GM12865 (cell line): ENCODE results near the gene ACTRT3.

Experiments used
- DNase-seq: peaks from one replicate; pipeline ENCODE4 v3.0.0; 2010; ENCODE audit warnings: low read depth
- H3K4me3 ChIP-seq: 2 replicates; pipeline ENCODE4 v1.5.1; 2011; ENCODE audit warnings: mild to moderate bottlenecking, low read depth, low read length, control low read depth
- TF ChIP-seq, protein P1 (sequence below): IDR thresholded peaks from 2 replicates; pipeline ENCODE4 v1.5.1; 2011; ENCODE audit warnings: low read length, control low read depth, low read depth, inconsistent platforms; ENCODE audit not compliant: insufficient read depth; ENCODE audit errors: missing control alignments

ACTRT3 gene

DNA sequence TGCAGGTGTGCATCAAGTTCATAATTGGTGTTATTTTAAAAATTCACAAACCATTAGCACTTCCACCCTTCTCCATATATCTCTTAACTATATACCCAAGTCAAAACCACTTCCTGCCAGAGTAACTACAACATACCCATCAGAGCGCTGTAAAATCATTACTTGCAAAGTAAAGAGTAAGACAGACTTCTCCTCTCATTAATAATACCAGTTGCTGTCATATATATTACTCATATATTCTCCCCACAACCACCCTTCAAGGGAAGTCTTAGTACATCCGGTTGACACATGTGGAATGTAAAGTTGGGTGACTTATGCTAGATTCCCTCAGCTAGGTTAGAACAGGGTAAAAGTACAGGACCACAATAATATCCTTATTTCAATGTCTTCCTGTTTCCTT, 10.1 kb downstream of the ACTRT3 start:
- no peak overlapping the region for H3K4me3 ChIP-seq
- TF ChIP-seq, protein P1, sequence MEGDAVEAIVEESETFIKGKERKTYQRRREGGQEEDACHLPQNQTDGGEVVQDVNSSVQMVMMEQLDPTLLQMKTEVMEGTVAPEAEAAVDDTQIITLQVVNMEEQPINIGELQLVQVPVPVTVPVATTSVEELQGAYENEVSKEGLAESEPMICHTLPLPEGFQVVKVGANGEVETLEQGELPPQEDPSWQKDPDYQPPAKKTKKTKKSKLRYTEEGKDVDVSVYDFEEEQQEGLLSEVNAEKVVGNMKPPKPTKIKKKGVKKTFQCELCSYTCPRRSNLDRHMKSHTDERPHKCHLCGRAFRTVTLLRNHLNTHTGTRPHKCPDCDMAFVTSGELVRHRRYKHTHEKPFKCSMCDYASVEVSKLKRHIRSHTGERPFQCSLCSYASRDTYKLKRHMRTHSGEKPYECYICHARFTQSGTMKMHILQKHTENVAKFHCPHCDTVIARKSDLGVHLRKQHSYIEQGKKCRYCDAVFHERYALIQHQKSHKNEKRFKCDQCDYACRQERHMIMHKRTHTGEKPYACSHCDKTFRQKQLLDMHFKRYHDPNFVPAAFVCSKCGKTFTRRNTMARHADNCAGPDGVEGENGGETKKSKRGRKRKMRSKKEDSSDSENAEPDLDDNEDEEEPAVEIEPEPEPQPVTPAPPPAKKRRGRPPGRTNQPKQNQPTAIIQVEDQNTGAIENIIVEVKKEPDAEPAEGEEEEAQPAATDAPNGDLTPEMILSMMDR = no peak
- peak; percentile 46 for DNase-seq

DNA sequence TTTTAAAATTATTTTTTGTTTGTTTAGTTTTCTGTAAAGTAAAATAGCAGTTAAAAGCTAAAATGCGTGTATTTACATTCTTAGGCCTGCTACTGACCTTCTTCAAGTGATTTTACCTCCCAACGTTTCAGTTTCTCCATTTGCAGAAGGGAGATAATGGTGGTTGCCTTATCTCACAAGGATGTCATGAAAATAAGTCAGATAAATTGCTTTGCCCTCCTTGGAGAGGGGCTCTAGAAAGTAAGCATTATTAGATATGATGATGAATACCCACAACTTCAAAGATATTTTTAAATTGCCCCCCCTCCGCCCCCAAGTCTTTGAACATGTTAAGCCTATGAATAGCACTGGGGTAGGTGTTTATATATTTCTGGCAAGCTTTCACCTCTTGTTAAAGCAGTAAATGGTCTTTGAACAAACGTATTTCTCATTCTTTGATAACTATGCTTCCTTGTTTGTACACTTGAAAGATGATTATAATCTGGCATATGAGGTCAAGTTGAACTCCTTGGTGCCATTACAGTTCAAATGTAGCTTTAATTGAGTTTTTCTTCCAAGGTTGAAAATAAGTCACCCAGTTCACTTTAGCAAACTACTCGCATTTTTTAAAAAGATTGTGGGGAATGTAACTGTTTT, 10.9 kb downstream of the ACTRT3 start:
- DNase-seq = no peak
- TF ChIP-seq, protein P1 = no peak
- no peak overlapping the region for H3K4me3 ChIP-seq

DNA sequence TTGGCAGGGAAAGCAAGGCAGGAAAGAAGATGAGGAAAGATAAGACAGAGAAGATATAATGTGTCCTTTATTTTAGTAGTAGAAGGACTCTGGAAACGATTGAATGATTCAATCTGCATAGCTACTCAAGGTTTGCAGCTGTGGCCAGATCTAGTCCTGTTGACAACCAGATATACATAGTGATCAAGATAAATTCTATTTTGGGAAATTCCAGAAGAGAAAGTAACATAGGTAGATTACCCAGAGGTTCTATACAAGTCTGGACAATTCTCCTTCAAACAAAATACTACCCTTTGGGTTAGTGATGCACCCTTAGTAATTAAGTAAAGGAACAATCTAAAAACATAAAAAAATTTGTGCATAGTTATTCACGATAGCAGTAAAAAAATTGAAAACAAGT, 13.9 kb downstream of the ACTRT3 start:
- DNase-seq = no peak
- TF ChIP-seq, protein P1 = no peak
- H3K4me3 ChIP-seq = no peak overlapping the region

DNA sequence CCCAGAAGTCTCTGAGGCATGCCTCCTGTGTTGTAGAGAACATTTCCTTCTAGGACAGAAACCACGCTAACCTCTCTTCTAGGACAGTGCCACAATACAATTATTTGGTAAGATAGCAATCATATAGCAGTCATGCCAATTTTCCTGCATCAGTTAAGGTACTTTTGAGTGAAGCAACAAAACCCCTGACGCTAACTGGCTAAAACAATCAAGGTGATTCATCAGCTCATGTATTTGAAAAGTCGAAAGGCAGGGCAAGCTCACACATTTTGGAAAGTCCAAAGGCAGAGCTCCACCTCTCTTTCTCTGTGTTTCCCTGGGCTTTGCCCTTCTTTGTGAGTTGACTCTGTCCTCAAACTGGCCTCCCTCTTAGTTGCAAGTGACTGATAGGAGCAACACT, 14.7 kb downstream of the ACTRT3 start:
- no peak for DNase-seq
- TF ChIP-seq, protein P1 = no peak
- H3K4me3 ChIP-seq = no peak overlapping the region

DNA sequence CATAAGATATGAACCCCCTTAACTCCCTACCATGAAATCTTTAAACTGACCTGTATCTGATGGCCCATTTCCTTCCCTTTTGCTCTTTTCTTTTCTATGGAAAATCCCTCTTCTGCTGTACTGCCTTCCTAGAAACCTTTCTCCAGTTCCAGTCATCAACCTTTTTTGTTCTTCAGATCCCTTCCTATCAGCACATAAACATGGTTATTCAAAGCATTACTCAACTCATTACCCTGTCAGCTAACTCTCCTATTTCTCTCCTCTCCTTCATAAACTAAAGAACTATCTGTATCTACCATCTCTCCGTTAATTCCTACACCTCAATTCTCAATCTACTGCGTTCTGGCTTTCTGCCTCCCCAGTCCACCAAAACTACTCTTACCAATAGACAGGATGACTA, 17.5 kb downstream of the ACTRT3 start:
- TF ChIP-seq, protein P1 = no peak
- no peak overlapping the region for H3K4me3 ChIP-seq

DNA sequence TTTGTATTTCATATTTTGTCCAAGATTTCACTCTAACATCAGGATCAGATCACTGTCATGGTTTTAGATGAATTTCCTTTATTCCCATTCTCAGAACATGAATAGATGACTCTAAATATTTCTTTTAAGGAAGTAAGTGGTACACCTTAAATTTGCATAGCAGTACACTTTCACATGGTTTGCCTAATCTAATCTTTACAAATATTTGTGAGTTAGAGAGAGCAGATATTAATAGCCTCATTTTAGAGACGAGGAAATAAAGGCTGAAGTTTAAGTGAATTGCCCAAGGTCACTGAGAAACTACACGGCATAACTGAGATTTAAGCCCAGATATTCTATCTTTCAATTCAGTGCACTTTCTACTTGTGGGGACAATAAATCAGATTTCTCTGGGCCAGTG, 18.7 kb downstream of the ACTRT3 start:
- TF ChIP-seq, protein P1 = no peak

More for the DNA sequence above, 17.5 kb downstream of the ACTRT3 start:
- no peak for DNase-seq

DNA sequence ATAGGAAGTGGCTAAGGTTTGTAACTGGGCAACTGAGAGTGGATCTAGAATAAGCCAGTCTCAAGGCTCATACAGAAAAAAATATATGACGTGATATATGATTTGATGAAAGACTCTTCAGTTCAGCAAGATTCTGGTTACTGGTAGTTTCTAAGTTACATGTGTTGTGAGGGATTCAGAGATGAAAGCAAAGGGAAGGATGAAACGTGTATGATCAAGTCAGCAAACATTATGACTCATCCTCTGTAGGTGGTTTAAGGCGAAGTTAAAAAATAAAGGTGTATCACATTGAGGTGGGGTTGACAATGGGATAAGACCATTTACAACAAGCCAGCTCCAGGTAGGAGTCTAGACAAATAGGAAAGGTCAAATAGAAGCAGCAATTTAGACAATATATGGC, 20.7 kb downstream of the ACTRT3 start:
- no peak for DNase-seq
- no peak overlapping the region for H3K4me3 ChIP-seq
- TF ChIP-seq, protein P1 = no peak

More for the DNA sequence above, 18.7 kb downstream of the ACTRT3 start:
- DNase-seq = no peak
- H3K4me3 ChIP-seq = no peak overlapping the region
